22Rv1 (cell line): Measurements from ENCODE around the gene COLEC12.

Experiments
- ZFX ChIP-seq: fragments of 450-650 bp; IDR thresholded peaks from 2 replicates; pipeline ENCODE4 v1.6.1; 2017; ENCODE audit warnings: antibody characterized with exemption, borderline replicate concordance
- TF ChIP-seq, protein P1 (sequence below): fragments of 450-650 bp; IDR thresholded peaks from 2 replicates; pipeline ENCODE4 v1.5.1; 2017; ENCODE audit warnings: mild to moderate bottlenecking

DNA sequence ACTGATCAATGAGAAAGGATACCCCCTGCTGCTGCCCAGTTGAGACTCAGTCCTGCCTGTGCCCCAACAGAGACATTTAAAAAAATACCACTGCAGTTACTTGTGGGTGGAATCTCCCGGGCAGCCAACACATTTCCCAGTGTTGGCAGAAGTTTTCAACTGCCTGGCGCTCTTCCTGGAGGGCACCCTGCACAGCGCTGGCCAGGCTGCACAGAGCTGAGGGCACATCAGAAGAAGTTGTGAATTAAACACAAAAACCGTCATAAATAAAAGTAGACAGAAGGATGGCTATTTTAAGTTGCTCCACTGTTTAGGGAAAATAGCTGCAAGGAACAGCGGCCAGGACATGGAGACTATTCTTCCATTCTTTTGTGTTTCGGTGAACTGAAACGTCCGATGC, 122.4 kb downstream of the COLEC12 start:
- TF ChIP-seq, protein P1, sequence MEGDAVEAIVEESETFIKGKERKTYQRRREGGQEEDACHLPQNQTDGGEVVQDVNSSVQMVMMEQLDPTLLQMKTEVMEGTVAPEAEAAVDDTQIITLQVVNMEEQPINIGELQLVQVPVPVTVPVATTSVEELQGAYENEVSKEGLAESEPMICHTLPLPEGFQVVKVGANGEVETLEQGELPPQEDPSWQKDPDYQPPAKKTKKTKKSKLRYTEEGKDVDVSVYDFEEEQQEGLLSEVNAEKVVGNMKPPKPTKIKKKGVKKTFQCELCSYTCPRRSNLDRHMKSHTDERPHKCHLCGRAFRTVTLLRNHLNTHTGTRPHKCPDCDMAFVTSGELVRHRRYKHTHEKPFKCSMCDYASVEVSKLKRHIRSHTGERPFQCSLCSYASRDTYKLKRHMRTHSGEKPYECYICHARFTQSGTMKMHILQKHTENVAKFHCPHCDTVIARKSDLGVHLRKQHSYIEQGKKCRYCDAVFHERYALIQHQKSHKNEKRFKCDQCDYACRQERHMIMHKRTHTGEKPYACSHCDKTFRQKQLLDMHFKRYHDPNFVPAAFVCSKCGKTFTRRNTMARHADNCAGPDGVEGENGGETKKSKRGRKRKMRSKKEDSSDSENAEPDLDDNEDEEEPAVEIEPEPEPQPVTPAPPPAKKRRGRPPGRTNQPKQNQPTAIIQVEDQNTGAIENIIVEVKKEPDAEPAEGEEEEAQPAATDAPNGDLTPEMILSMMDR = no peak
- TF ChIP-seq ZFX = no peak
